ENCODE data around the gene SH2B3.
A peak's percentile ranks its signal among the peaks of the same experiment; 100 is the strongest.

Gene SH2B3

DNA sequence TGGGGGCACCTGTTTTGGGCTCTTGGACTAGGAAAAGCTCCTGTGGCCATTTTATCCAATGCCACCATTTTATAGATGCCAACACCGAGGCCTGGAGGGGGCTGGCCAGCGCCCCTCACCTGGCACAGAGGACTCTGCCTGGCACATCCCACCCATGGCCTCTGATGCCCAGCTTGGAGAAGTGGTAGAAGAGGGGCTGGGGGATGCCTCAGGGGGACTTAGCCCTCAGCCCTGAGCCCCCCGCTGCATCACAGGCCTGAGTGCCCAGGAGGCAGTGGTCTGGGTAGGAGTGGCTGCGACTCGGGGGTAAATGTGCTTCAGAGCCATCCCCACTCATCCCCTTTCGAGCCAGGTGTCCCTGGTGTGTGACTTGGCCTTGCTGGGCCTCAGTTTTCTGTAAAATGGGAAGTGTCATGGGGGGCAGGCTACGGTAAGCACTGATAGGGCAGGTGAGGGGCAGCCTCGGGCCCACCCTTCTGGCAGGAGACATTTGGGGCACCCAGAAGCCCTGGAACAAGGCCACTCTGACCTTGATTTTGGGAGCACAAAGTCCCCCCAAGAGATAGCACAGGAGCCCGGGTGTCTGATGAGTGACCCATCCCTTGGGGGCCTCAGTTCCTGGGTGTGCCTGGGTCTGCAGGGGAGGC is 22.5 kb downstream of the SH2B3 start:
- H3K79me2 ChIP-seq (ENCODE audit: control insufficient read depth, low read length), result peaks cover 28% of the 10 kb centered on the region
- peak overlapping the region; percentile 38 for H3K27ac ChIP-seq (ENCODE audit: low read depth, low read length)
- H3K9me3 ChIP-seq (ENCODE audit: control insufficient read depth, insufficient read depth, low read length), result no peaks in the 10 kb centered on the region
- peaks cover 38% of the 10 kb centered on the region for H4K20me1 ChIP-seq (ENCODE audit: control insufficient read depth, insufficient read depth, low read depth, low read length)
- peaks cover 2% of the 10 kb centered on the region; the same call in 1 of the 2 replicates for H3F3A ChIP-seq (ENCODE audit: control insufficient read depth, insufficient read depth)
- peaks cover 38% of the 10 kb centered on the region for H3K4me1 ChIP-seq (ENCODE audit: control insufficient read depth, low read length)
- no peak for TF ChIP-seq EZH2phosphoT487 (IDR thresholded peaks at IDR 0.05; ENCODE audit: borderline replicate concordance, low read length)
- H3K4me3 ChIP-seq (ENCODE audit: low read length), result peak overlapping the region; percentile 38; the same call in 1 of the 2 replicates
- H3K9me2 ChIP-seq (replicated peaks; ENCODE audit: control insufficient read depth, low read length), result no peaks in the 10 kb centered on the region
- H3K27me3 ChIP-seq (ENCODE audit: control insufficient read depth, low read length), result no peaks in the 10 kb centered on the region
- H3K36me3 ChIP-seq (ENCODE audit: control insufficient read depth, low read length), result no peaks in the 10 kb centered on the region; the same call in 1 of the 2 replicates
- peak overlapping the region; percentile 63 for H3K4me2 ChIP-seq (ENCODE audit: low read length)

DNA sequence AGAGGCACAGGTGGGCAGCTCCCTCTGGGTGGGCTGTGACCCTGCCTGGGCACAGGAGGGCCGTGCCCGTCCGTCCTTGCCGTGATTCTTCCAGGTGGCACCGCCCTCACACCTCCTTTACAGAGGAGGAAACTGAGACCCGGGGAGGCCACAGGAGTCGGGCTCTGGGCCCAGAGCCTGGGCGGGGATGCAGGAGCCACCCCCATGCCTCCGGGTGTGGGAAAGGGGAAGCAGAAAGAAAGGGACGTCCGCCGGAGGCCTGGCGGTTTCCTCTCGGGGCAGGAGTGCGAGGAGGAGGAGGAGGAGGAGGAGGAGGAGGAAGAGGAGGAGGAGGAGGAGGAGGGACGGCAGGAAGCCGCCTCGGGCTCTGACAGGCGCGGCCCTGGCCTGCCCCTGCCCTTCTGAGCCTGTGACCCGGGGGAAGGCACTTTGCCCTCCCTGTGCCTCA is 23.0 kb downstream of the SH2B3 start:
- Histone ChIP-seq H3K36me3 (ENCODE audit: control insufficient read depth, low read length) (no peaks in the 10 kb centered on the region; the same call in 1 of the 2 replicates), H3K27me3 (ENCODE audit: control insufficient read depth, low read length) (no peaks in the 10 kb centered on the region), H3K4me3 (ENCODE audit: low read length) (peak overlapping the region; percentile 38; the same call in 1 of the 2 replicates), H3K4me2 (ENCODE audit: low read length) (peak overlapping the region; percentile 63), H4K20me1 (ENCODE audit: control insufficient read depth, insufficient read depth, low read depth, low read length) (peaks cover 38% of the 10 kb centered on the region), H3K4me1 (ENCODE audit: control insufficient read depth, low read length) (peaks cover 43% of the 10 kb centered on the region), H3K79me2 (ENCODE audit: control insufficient read depth, low read length) (peaks cover 33% of the 10 kb centered on the region), H3K9me3 (ENCODE audit: control insufficient read depth, insufficient read depth, low read length) (no peaks in the 10 kb centered on the region), H3K27ac (ENCODE audit: low read depth, low read length) (peak overlapping the region; percentile 38), H3K9me2 (replicated peaks; ENCODE audit: control insufficient read depth, low read length) (no peaks in the 10 kb centered on the region), H3F3A (ENCODE audit: control insufficient read depth, insufficient read depth) (peaks cover 3% of the 10 kb centered on the region; the same call in 1 of the 2 replicates)
- TF ChIP-seq EZH2phosphoT487 (IDR thresholded peaks at IDR 0.05; ENCODE audit: borderline replicate concordance, low read length), result no peak
- TF ChIP-seq, protein P1, sequence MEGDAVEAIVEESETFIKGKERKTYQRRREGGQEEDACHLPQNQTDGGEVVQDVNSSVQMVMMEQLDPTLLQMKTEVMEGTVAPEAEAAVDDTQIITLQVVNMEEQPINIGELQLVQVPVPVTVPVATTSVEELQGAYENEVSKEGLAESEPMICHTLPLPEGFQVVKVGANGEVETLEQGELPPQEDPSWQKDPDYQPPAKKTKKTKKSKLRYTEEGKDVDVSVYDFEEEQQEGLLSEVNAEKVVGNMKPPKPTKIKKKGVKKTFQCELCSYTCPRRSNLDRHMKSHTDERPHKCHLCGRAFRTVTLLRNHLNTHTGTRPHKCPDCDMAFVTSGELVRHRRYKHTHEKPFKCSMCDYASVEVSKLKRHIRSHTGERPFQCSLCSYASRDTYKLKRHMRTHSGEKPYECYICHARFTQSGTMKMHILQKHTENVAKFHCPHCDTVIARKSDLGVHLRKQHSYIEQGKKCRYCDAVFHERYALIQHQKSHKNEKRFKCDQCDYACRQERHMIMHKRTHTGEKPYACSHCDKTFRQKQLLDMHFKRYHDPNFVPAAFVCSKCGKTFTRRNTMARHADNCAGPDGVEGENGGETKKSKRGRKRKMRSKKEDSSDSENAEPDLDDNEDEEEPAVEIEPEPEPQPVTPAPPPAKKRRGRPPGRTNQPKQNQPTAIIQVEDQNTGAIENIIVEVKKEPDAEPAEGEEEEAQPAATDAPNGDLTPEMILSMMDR (IDR thresholded peaks at IDR 0.05; ENCODE audit: low read depth, low read length, poor library complexity, severe bottlenecking), result no peak

DNA sequence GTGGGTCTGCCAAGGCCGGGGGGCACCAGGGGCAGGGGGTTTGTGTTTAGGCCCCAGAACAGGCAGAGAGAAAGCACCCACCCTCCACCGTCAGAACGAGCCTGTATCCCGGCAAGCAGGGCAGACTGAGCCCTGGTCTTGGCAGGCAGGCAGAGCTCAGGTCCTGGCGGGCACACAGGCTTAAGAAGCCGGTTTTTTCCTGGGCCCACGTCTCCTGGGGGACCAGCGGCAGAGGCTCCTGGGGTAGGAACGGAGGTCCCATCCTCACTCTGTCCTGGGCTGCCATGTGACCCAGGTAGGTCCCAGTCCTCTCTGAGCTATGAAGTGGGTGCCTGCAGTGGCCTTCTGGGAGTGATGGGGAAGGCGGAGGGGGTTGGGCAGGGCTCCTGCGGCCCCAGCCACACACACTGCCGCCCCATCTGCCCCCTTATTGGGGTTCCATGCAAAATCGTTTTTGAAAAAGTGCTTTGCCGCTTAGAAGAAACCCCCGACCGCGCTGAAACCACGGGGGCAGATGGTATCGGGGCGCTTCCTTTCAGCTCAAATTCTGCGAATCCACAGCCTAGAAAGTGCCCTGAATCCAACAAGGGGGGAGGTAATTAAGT is 24.2 kb downstream of the SH2B3 start:
- peaks cover 6% of the 10 kb centered on the region; the same call in 1 of the 2 replicates for H3F3A ChIP-seq (ENCODE audit: control insufficient read depth, insufficient read depth)
- peak overlapping the region; percentile 10 for H3K4me2 ChIP-seq (ENCODE audit: low read length)
- TF ChIP-seq, protein P1 (IDR thresholded peaks at IDR 0.05; ENCODE audit: low read depth, low read length, poor library complexity, severe bottlenecking), result no peak
- TF ChIP-seq EZH2phosphoT487 (IDR thresholded peaks at IDR 0.05; ENCODE audit: borderline replicate concordance, low read length), result no peak
- H3K9me2 ChIP-seq (replicated peaks; ENCODE audit: control insufficient read depth, low read length), result no peaks in the 10 kb centered on the region
- no peak overlapping the region for H3K27ac ChIP-seq (ENCODE audit: low read depth, low read length)
- H3K4me1 ChIP-seq (ENCODE audit: control insufficient read depth, low read length), result peaks cover 54% of the 10 kb centered on the region
- H3K4me3 ChIP-seq (ENCODE audit: low read length), result no peak overlapping the region
- H3K36me3 ChIP-seq (ENCODE audit: control insufficient read depth, low read length), result no peaks in the 10 kb centered on the region; the same call in 1 of the 2 replicates
- no peaks in the 10 kb centered on the region for H3K27me3 ChIP-seq (ENCODE audit: control insufficient read depth, low read length)
- no peaks in the 10 kb centered on the region for H3K9me3 ChIP-seq (ENCODE audit: control insufficient read depth, insufficient read depth, low read length)
- H4K20me1 ChIP-seq (ENCODE audit: control insufficient read depth, insufficient read depth, low read depth, low read length), result peaks cover 41% of the 10 kb centered on the region
- H3K79me2 ChIP-seq (ENCODE audit: control insufficient read depth, low read length), result peaks cover 44% of the 10 kb centered on the region

Data from DOHH2 (cell line).